A549 (cell line): ENCODE results near the gene PLCB1.

Source experiments
- CHD2 ChIP-seq: fragments of 150-350 bp; IDR thresholded peaks from 2 replicates; pipeline ENCODE4 v1.6.1; 2014; ENCODE audit warnings: low read length; ENCODE audit not compliant: partially characterized antibody
- JUNB ChIP-seq: fragments of >200 bp; sonication (Bioruptor Twin); formaldehyde crosslinking; IDR thresholded peaks from 2 replicates; pipeline ENCODE4 v1.6.1; 2016
- POLR2A ChIP-seq: IDR thresholded peaks from 2 replicates; pipeline ENCODE4 v1.6.1; 2012; ENCODE audit warnings: mild to moderate bottlenecking, low read length
- RAD21 ChIP-seq, 2 experiments: fragments of >200 bp in 1 of 2; sonication (Bioruptor Twin) in 1 of 2; formaldehyde crosslinking in 1 of 2; IDR thresholded peaks in 1 of 2; conservative IDR thresholded peaks in 1 of 2; 2 replicates in 1 of 2; 3 replicates in 1 of 2; pipeline ENCODE4 v1.6.1; 2012 to 2018; ENCODE audit warnings: inconsistent platforms in 1 of 2
- TF ChIP-seq, protein P1 (sequence below): fragments of >200 bp; sonication (Bioruptor Twin); formaldehyde crosslinking; IDR thresholded peaks from 3 replicates; pipeline ENCODE4 v1.5.1; 2016

DNA sequence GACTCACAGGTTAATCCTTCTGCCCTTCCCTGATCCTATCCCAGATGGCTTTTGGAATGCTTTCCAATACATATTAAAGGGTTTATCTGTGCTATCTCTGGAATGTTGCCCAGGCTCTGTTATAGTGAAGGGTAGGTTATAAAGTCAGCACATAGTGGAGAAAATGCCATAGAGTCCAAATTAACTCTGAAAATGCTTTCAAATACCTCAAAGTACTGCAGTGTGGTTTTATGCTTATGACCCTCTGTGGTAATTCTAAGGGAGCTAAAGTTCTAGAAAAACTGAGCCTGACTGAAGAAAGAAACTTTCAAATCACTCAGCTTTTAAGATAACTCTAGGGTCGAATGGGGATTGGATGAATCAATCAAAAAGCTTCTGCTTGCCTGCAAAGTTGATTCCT lies 159.8 kb downstream of the PLCB1 start:
- TF ChIP-seq, protein P1, sequence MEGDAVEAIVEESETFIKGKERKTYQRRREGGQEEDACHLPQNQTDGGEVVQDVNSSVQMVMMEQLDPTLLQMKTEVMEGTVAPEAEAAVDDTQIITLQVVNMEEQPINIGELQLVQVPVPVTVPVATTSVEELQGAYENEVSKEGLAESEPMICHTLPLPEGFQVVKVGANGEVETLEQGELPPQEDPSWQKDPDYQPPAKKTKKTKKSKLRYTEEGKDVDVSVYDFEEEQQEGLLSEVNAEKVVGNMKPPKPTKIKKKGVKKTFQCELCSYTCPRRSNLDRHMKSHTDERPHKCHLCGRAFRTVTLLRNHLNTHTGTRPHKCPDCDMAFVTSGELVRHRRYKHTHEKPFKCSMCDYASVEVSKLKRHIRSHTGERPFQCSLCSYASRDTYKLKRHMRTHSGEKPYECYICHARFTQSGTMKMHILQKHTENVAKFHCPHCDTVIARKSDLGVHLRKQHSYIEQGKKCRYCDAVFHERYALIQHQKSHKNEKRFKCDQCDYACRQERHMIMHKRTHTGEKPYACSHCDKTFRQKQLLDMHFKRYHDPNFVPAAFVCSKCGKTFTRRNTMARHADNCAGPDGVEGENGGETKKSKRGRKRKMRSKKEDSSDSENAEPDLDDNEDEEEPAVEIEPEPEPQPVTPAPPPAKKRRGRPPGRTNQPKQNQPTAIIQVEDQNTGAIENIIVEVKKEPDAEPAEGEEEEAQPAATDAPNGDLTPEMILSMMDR, result no peak
- TF ChIP-seq RAD21 (conservative IDR thresholded peaks at IDR 0.05 in 1 of 2, IDR thresholded peaks at IDR 0.05 in 1 of 2) (no peak), CHD2 (no peak), POLR2A (no peak), JUNB (no peak)
